GM12878 (cell line): ENCODE measurements around the gene MPHOSPH9. TPM values are rescaled to one million over a fixed set of nuclear protein-coding genes. Genes with fewer than 3 reads are reported as not detected.
A peak's percentile ranks its signal among the peaks of the same experiment; 100 is the strongest.

Experiments
- ATAC-seq: fragments of 200-7000 bp; cut with Tn5 transposase; 3 replicates; pipeline ENCODE4 v1.9.1; 2020; ENCODE audit warnings: mild to moderate bottlenecking, moderate library complexity
- BruUV-seq: library from RNA; stranded (reverse); fragments of 400-500 nt; replicated peaks from 2 replicates; lab custom pipeline; 2021; lab: Mats Ljungman, UMichigan
- CTCF ChIA-PET: fragments of 300-600 bp; sonication (Branson Sonifier 250); formaldehyde crosslinking; extraction: SDS; loops from one replicate; lab custom pipeline; 2021; ENCODE audit warnings: inconsistent platforms; lab: Yijun Ruan, JAX
- POLR2A ChIA-PET: fragments of 350-600 bp; formaldehyde crosslinking; extraction: SDS; loops from one replicate; lab custom pipeline; 2021; ENCODE audit warnings: inconsistent platforms; lab: Charles Lee
- RAD21 ChIA-PET: fragments of 300-600 bp; sonication (Branson Sonifier 250); formaldehyde crosslinking; loops from one replicate; lab custom pipeline; 2023; ENCODE audit warnings: antibody characterized with exemption; ENCODE audit not compliant: unreplicated experiment; lab: Charles Lee
- SMC1A ChIA-PET: fragments of 300-600 bp; sonication (Branson Sonifier 250); formaldehyde crosslinking; loops from one replicate; lab custom pipeline; 2023; ENCODE audit not compliant: unreplicated experiment, uncharacterized antibody; lab: Charles Lee
- DNase-seq: peaks from one replicate; pipeline ENCODE4 v3.0.0-alpha.2; 2011; ENCODE audit warnings: low read depth, low spot score
- FAIRE-seq: peaks from 3 replicates; lab custom pipeline; 2011; peaks lifted over from hg19 to GRCh38; lab: Jason Lieb, UNC
- H2AFZ ChIP-seq: 2 replicates; pipeline ENCODE4 v1.6.0; 2011; ENCODE audit warnings: low read depth, low read length, control low read depth; ENCODE audit not compliant: control insufficient read depth
- H3K27ac ChIP-seq: 2 replicates; pipeline ENCODE4 v1.5.1; 2011; ENCODE audit warnings: control low read depth; ENCODE audit not compliant: control insufficient read depth, insufficient read depth
- H3K27me3 ChIP-seq, 2 experiments: replicated peaks in 1 of 2; 2 replicates each; pipeline versions ENCODE4 v1.6.0 to v1.6.1; 2011; ENCODE audit warnings: low read length in 1 of 2; ENCODE audit not compliant: control insufficient read depth in 2 of 2, insufficient read depth in 2 of 2
- H3K36me3 ChIP-seq, 2 experiments: 2 replicates each; pipeline ENCODE4 v1.5.1; 2011; ENCODE audit warnings: low read length in 1 of 2; ENCODE audit not compliant: control insufficient read depth in 2 of 2, insufficient read depth in 2 of 2
- H3K4me1 ChIP-seq: 2 replicates; pipeline ENCODE4 v1.6.1; 2011; ENCODE audit warnings: mild to moderate bottlenecking, low read length, moderate library complexity, mixed read lengths; ENCODE audit not compliant: control insufficient read depth, insufficient read depth
- H3K4me2 ChIP-seq: 2 replicates; pipeline ENCODE4 v1.6.0; 2011; ENCODE audit warnings: control low read depth; ENCODE audit not compliant: control insufficient read depth, insufficient read depth
- H3K4me3 ChIP-seq: fragments of 200-600 bp; sonication (generic); 2 replicates; pipeline ENCODE4 v1.5.1; 2016
- H3K79me2 ChIP-seq: 2 replicates; pipeline ENCODE4 v1.6.0; 2011; ENCODE audit warnings: low read length; ENCODE audit not compliant: control insufficient read depth, insufficient read depth
- H3K9ac ChIP-seq: 2 replicates; pipeline ENCODE4 v1.8.0; 2011; ENCODE audit warnings: low read length, control low read depth, mixed read lengths; ENCODE audit not compliant: control insufficient read depth, insufficient read depth
- H3K9me3 ChIP-seq: replicated peaks from 3 replicates; pipeline ENCODE4 v1.5.1; 2011; ENCODE audit warnings: mild to moderate bottlenecking, low read length; ENCODE audit not compliant: control insufficient read depth, insufficient read depth
- H4K20me1 ChIP-seq: 2 replicates; pipeline ENCODE4 v1.6.0; 2011; ENCODE audit not compliant: control insufficient read depth, insufficient read depth
- EGR1 ChIP-seq, 2 experiments: IDR thresholded peaks; 1 replicate in 1 of 2; 2 replicates in 1 of 2; pipeline ENCODE4 v1.6.1; 2011 to 2012; ENCODE audit warnings: low read depth in 2 of 2, low read length in 2 of 2, borderline replicate concordance in 1 of 2, mild to moderate bottlenecking in 1 of 2, moderate library complexity in 1 of 2
- HDAC6 ChIP-seq: fragments of 200-600 bp; sonication (generic); IDR thresholded peaks from one replicate; pipeline ENCODE4 v1.8.0; 2017; ENCODE audit warnings: antibody characterized with exemption; ENCODE audit not compliant: unreplicated experiment
- IKZF2 ChIP-seq, 2 experiments: fragments of 450-650 bp; IDR thresholded peaks; 2 replicates each; pipeline ENCODE4 v1.6.1; 2017; ENCODE audit warnings: mild to moderate bottlenecking in 2 of 2, moderate library complexity in 2 of 2
- RFX5 ChIP-seq: IDR thresholded peaks from 2 replicates; pipeline ENCODE4 v1.6.1; 2011; ENCODE audit warnings: low read depth, low read length, improper control_type of control experiment
- SMAD1 ChIP-seq: fragments of 450-650 bp; IDR thresholded peaks from 2 replicates; pipeline ENCODE4 v1.6.1; 2018; ENCODE audit warnings: mild to moderate bottlenecking, low read depth; ENCODE audit not compliant: partially characterized antibody
- STAT3 ChIP-seq: IDR thresholded peaks from 2 replicates; pipeline ENCODE4 v1.6.1; 2011; ENCODE audit warnings: low read depth, low read length, improper control_type of control experiment
- TCF3 ChIP-seq: IDR thresholded peaks from 2 replicates; pipeline ENCODE4 v1.6.1; 2012; ENCODE audit warnings: low read depth, mild to moderate bottlenecking, low read length, borderline replicate concordance; ENCODE audit not compliant: insufficient read depth
- ZNF24 ChIP-seq: fragments of 450-650 bp; IDR thresholded peaks from 2 replicates; pipeline ENCODE4 v1.6.1; 2017; ENCODE audit warnings: antibody characterized with exemption, mild to moderate bottlenecking
- WGBS: methylation state at CpG from one replicate; pipeline ENCODE4 v1.1.6; 2016; ENCODE audit warnings: low lambda C conversion rate; ENCODE audit not compliant: insufficient replicate concordance, insufficient coverage; ENCODE audit errors: missing lambda C conversion rate; 5-methylcytosine and 5-hydroxymethylcytosine counted together
- in situ Hi-C: fragments of 300-500 bp; cut with MboI; formaldehyde crosslinking; loops from 9 replicates; pipeline ENCODE4 v1.14.3; 2018; ENCODE audit warnings: mixed read lengths
- intact Hi-C: fragments of 100-400 bp; cut with micrococcal nuclease; formaldehyde crosslinking; loops from one replicate; pipeline ENCODE4 v1.14.2; 2022; ENCODE audit not compliant: unreplicated experiment
- polyA plus RNA-seq, 11 experiments: library from polyadenylated mRNA; depleted of rRNA in 4 of 11; unstranded in 6 of 11; stranded (reverse) in 5 of 11; fragments of >200 nt; fragmentation: Nextera tagmentation in 4 of 11; fragmentation: Illumina TruSeq in 1 of 11; extraction: Ambion mirVana in 4 of 11; extraction: Trizol in 1 of 11; gene quantifications; 1 replicate in 1 of 11; 2 replicates in 10 of 11; pipeline versions ENCODE4 v1.2.1 to v1.2.3, GENCODE V29; 2011 to 2016; ENCODE audit warnings: inconsistent platforms in 2 of 11, missing spikeins in 2 of 11, low read depth in 1 of 11
- total RNA-seq, 4 experiments: library from RNA; depleted of rRNA in 3 of 4; stranded (reverse); fragments of >200 nt in 3 of 4; fragmentation: Illumina TruSeq in 1 of 4; extraction: Trizol in 1 of 4; gene quantifications; 2 replicates each; pipeline versions ENCODE4 v1.2.1 to v1.2.3, GENCODE V29; 2013 to 2021

MPHOSPH9 gene
- total and polyA plus RNA-seq, 10 of the 15 experiments (the other 5 are each of a cell fraction or from before 2014, with no cell fraction given): 11.5 to 72.2 (median 45.7) TPM

DNA sequence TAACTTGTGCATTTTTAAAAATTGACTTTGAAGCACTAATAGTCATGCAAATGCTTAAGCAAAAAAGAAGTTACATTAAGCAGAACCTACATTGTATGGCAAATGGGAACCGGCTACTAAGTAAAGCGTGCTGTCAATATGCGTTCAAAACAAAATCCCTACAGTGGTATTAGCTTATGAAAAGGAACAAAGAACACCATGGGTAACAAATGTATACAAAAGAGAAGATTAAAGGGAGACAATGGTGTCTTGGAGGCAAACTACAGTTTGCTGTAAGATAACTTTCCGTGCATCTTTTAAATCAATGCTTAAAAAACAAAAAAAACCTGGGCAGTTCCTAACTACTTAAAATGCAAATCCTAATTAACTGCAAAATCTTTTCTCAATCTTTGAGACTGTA is 28.3 kb upstream of the MPHOSPH9 start:
- H4K20me1 ChIP-seq: no peaks in the 10 kb centered on the region
- no peak overlapping the region for H3K27ac ChIP-seq
- TSS peak; percentile 73 for BruUV-seq
- H3K9me3 ChIP-seq: no peaks in the 10 kb centered on the region
- FAIRE-seq (no peak), DNase-seq (no peak), ATAC-seq (no peak)
- no peak overlapping the region for H3K9ac ChIP-seq
- H3K4me3 ChIP-seq: no peak overlapping the region
- intact Hi-C loops (no loop called here), in situ Hi-C loops (no loop called here)
- ChIA-PET POLR2A (no interaction called here), RAD21 (no interaction called here), SMC1A (no interaction called here), CTCF (interaction anchor here (1.2 kb wide), 1 partner anchor 23 kb away, joined by 4 read pairs; no protein-coding TSS in a partner anchor)
- 88% methylated on average over 4 of the region's 4 CpGs for WGBS
- no peaks in the 10 kb centered on the region for H3K79me2 ChIP-seq
- no peaks in the 10 kb centered on the region; the same call in 1 of the 2 replicates for H3K4me1 ChIP-seq
- H3K4me2 ChIP-seq: no peak overlapping the region
- TF ChIP-seq ZNF24: no peak
- TF ChIP-seq HDAC6: no peak
- TF ChIP-seq TCF3: no peak
- no peak for TF ChIP-seq SMAD1
- TF ChIP-seq STAT3: no peak
- no peaks in the 10 kb centered on the region for H3K27me3 ChIP-seq
- H2AFZ ChIP-seq: no peak overlapping the region
- peaks cover 5 to 8% of the 10 kb centered on the region in 2 experiments for H3K36me3 ChIP-seq

DNA sequence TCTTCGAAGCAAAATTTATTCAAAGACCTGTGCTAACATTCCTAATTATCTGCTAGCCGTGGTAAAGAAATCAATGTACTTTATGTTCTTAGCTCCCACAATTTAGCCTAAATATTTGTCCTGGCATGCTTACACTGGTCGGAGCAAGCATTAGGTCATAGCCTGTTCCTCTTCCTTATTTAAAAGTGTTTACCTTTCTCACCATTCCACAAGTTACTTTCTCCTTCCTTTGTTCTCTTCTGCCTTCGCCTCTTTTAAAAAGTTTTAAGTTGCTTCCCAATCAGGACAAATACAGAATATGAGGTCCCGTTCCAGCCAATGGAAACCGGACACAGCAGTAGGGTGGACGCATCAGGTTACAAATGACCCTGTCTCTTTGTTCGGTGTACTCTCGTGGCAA is 27.1 kb upstream of the MPHOSPH9 start:
- FAIRE-seq (no peak), DNase-seq (no peak), ATAC-seq (no peak)
- ChIA-PET SMC1A (no interaction called here), RAD21 (no interaction called here), CTCF (interaction anchor here (2.2 kb wide), 1 partner anchor 22 kb away, joined by 8 read pairs; no protein-coding TSS in a partner anchor), POLR2A (no interaction called here)
- H3K9me3 ChIP-seq: no peaks in the 10 kb centered on the region
- H3K4me2 ChIP-seq: no peak overlapping the region
- H3K27ac ChIP-seq: no peak overlapping the region
- H3K4me1 ChIP-seq: no peaks in the 10 kb centered on the region; the same call in 1 of the 2 replicates
- in situ Hi-C loops: no loop called here
- no peak overlapping the region for H2AFZ ChIP-seq
- no TSS peak for BruUV-seq
- H3K4me3 ChIP-seq: no peak overlapping the region
- TF ChIP-seq EGR1 (IDR thresholded peaks at IDR 0.05; ENCODE audit: borderline replicate concordance in 1 of 2, low read depth in 2 of 2, low read length in 2 of 2): no peak
- no peak for TF ChIP-seq RFX5
- TF ChIP-seq IKZF2 (IDR thresholded peaks at IDR 0.05): no peak
- TF ChIP-seq, all 136 proteins: peak for 0
- Histone ChIP-seq H3K79me2 (no peaks in the 10 kb centered on the region), H3K9ac (no peak overlapping the region), H3K36me3 (peaks cover 9 to 10% of the 10 kb centered on the region in 2 experiments), H3K27me3 (no peaks in the 10 kb centered on the region), H4K20me1 (no peaks in the 10 kb centered on the region)
- intact Hi-C loops: no loop called here
- 89% methylated on average over 9 of the region's 9 CpGs for WGBS
